Stimulated activated CD4-positive, alpha-beta T cell treated with anti-CD3 and anti-CD28 coated beads, Interleukin-2, amount 100 ng/mL, for 24 hours (primary cell): Measurements from ENCODE around the gene PHKA2.

Experiments
- DNase-seq, 2 donors: peaks; one replicate each; pipeline ENCODE4 v3.0.0-alpha.2; 2020

Gene PHKA2

GRCh38 chrX:18887177-18887824 lies 96.6 kb downstream of the PHKA2 start:
- no peak for DNase-seq

GRCh38 chrX:18886344-18887161 lies 97.4 kb downstream of the PHKA2 start:
- peak; percentile 51 to 56 for DNase-seq

- DNase-seq: peak in 1 of 2 donors; percentile 10
These were observed 97.9 kb downstream of the PHKA2 start for GRCh38 chrX:18886005-18886343.

GRCh38 chrX:18885328-18886004 lies 98.4 kb downstream of the PHKA2 start:
- no peak for DNase-seq

GRCh38 chrX:18884916-18885315 lies 99.0 kb downstream of the PHKA2 start:
- no peak for DNase-seq

GRCh38 chrX:18883961-18884765 lies 99.8 kb downstream of the PHKA2 start:
- DNase-seq: no peak

GRCh38 chrX:18883234-18883960 lies 100.5 kb downstream of the PHKA2 start:
- DNase-seq: no peak

GRCh38 chrX:18879144-18879543 lies 104.8 kb downstream of the PHKA2 start:
- DNase-seq: no peak

- no peak for DNase-seq
These were observed 106.4 kb downstream of the PHKA2 start for GRCh38 chrX:18877469-18877868.

GRCh38 chrX:18875256-18875878 lies 108.5 kb downstream of the PHKA2 start:
- no peak for DNase-seq

- no peak for DNase-seq
These were observed 109.2 kb downstream of the PHKA2 start for GRCh38 chrX:18874560-18875255.

- no peak for DNase-seq
These were observed 110.1 kb downstream of the PHKA2 start for GRCh38 chrX:18873836-18874235.

- DNase-seq: peak in 1 of 2 donors; percentile 27
These were observed 110.6 kb downstream of the PHKA2 start for GRCh38 chrX:18873189-18873791.

GRCh38 chrX:18872621-18873020 lies 111.3 kb downstream of the PHKA2 start:
- DNase-seq: no peak

- DNase-seq: no peak
These were observed 111.9 kb downstream of the PHKA2 start for GRCh38 chrX:18871970-18872369.

- no peak for DNase-seq
These were observed 112.6 kb downstream of the PHKA2 start for GRCh38 chrX:18871161-18871890.

GRCh38 chrX:18864390-18864920 lies 119.5 kb downstream of the PHKA2 start:
- no peak for DNase-seq

GRCh38 chrX:18861511-18861910 lies 122.4 kb downstream of the PHKA2 start:
- DNase-seq: no peak

GRCh38 chrX:18856645-18856997 lies 127.3 kb downstream of the PHKA2 start:
- no peak for DNase-seq
